ENCODE results near the gene COPS3. TPM values are rescaled to one million over a fixed set of nuclear protein-coding genes. Genes with fewer than 3 reads are reported as not detected.

Gene COPS3
- total RNA-seq, 1 experiment from 2014 or later = 113 TPM

DNA sequence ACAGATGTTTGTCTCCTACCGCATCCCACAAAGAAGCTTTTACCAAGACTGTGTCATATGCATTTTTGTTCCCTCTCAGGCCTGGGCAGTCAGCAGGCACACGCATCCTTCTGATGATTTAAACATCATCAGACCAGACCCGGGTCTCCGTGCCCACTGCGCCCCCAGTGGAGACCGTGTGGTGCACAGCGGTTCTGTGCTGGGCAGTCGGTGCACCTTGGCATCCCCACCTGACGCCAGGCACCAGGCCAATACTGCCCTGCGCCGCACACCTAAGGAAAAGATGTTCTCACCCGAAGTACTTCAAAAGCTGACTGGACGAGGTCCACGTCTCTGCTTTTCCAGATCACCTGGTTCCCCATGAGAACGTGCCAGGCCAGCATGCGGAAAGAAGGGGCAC lies 64.3 kb downstream of the COPS3 start:
- Histone ChIP-seq H3K79me1 (ENCODE audit: insufficient read depth, low read depth, low read length, poor library complexity, severe bottlenecking) (no peaks in the 10 kb centered on the region), H4K91ac (ENCODE audit: insufficient read length, low read depth, low read length) (no peak overlapping the region), H3T11ph (ENCODE audit: low read length) (no peak overlapping the region), H2BK5ac (ENCODE audit: insufficient read length, low read length) (no peak overlapping the region), H2BK12ac (ENCODE audit: insufficient read length, low read depth, low read length) (no peak overlapping the region), H3K79me2 (ENCODE audit: insufficient read depth, low read length) (no peaks in the 10 kb centered on the region), H3K23me2 (ENCODE audit: insufficient read length, low read depth, low read length, poor library complexity, severe bottlenecking) (no peaks in the 10 kb centered on the region), H4K20me1 (ENCODE audit: control insufficient read depth, insufficient read depth, insufficient read length) (no peaks in the 10 kb centered on the region), H3K4ac (ENCODE audit: low read depth, low read length) (no peak overlapping the region), H3K4me2 (ENCODE audit: insufficient read depth, insufficient read length, low read length) (no peak overlapping the region), H3K23ac (ENCODE audit: insufficient read length, low read depth, low read length) (no peak overlapping the region), H2AFZ (ENCODE audit: low read length) (no peak overlapping the region), H3K9me3 (ENCODE audit: control insufficient read depth, low read depth, low read length) (no peaks in the 10 kb centered on the region), H3K56ac (ENCODE audit: insufficient read length, low read depth, low read length) (no peak overlapping the region), H2BK120ac (ENCODE audit: low read depth, low read length, poor library complexity, severe bottlenecking) (no peak overlapping the region), H2BK20ac (ENCODE audit: low read depth, low read length, poor library complexity, severe bottlenecking) (no peak overlapping the region), H2AK5ac (ENCODE audit: insufficient read length, low read length) (no peak overlapping the region), H3K14ac (ENCODE audit: insufficient read depth, low read length) (no peak overlapping the region), H3K27ac (ENCODE audit: insufficient read length, low read depth, low read length) (no peak overlapping the region), H2BK15ac (ENCODE audit: low read depth, low read length) (no peak overlapping the region), H3K9ac (ENCODE audit: extremely low read depth, insufficient read length, low read length) (no peak overlapping the region), H4K5ac (ENCODE audit: insufficient read length, low read depth, low read length) (no peak overlapping the region), H3K27me3 (ENCODE audit: insufficient read depth, low read length) (no peaks in the 10 kb centered on the region), H3K4me1 (ENCODE audit: insufficient read depth, low read length) (no peaks in the 10 kb centered on the region), H3K18ac (ENCODE audit: insufficient read length, low read depth, low read length) (no peak overlapping the region), H4K8ac (replicated peaks; ENCODE audit: insufficient read length, low read depth, low read length) (no peak overlapping the region)
- H3K27ac Mint-ChIP-seq = no peak overlapping the region
- peaks cover 35 to 82% (median 70%) of the 10 kb centered on the region in 3 experiments for H3K36me3 Mint-ChIP-seq (ENCODE audit: insufficient read depth in 1 of 3, low read depth in 3 of 3)
- no CpG with 5 or more reads among the region's 16 CpGs for WGBS (ENCODE audit: extremely low coverage, insufficient read length, low lambda C conversion rate)
- no peaks in the 10 kb centered on the region for H3K27me3 Mint-ChIP-seq (ENCODE audit: low read depth)
- no peaks in the 10 kb centered on the region for H3K9me3 Mint-ChIP-seq
- TF ChIP-seq, protein P1, sequence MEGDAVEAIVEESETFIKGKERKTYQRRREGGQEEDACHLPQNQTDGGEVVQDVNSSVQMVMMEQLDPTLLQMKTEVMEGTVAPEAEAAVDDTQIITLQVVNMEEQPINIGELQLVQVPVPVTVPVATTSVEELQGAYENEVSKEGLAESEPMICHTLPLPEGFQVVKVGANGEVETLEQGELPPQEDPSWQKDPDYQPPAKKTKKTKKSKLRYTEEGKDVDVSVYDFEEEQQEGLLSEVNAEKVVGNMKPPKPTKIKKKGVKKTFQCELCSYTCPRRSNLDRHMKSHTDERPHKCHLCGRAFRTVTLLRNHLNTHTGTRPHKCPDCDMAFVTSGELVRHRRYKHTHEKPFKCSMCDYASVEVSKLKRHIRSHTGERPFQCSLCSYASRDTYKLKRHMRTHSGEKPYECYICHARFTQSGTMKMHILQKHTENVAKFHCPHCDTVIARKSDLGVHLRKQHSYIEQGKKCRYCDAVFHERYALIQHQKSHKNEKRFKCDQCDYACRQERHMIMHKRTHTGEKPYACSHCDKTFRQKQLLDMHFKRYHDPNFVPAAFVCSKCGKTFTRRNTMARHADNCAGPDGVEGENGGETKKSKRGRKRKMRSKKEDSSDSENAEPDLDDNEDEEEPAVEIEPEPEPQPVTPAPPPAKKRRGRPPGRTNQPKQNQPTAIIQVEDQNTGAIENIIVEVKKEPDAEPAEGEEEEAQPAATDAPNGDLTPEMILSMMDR (conservative IDR thresholded peaks at IDR 0.05) = peak; percentile 34; the same call in 1 of the 3 replicates
- DNase-seq = peak; percentile 37
- peaks cover 0 to 6% of the 10 kb centered on the region in 2 experiments; a peak in 2 of 4 replicates for H3K4me1 Mint-ChIP-seq
- no peak overlapping the region for H3K4me3 Mint-ChIP-seq
